NCI-H446 (cell line): ENCODE measurements around the gene GUCY2C.

ENCODE experiments used
- DNase-seq, 2 experiments: peaks; one replicate each; lab custom pipeline; 2025; lab: John Stamatoyannopoulos, UW

GUCY2C gene

DNA sequence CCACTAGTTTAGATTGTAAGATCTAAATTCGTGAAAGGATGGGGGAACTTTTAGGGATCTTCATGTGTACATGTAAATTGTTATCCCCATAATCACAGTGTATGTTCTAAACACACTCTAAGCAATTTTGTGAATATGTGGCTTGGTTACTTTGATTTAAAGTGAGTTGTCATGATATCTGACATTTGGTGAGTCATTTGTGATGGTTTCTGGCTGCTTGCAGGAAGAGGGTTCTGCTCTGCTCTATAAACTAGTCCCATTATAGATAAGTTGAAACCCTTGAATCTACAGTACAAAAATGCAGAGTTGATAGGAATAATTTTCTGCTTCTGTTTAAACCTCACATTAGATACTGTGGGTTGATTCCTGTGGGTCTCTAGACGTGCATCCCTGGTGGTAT lies 14.8 kb downstream of the GUCY2C start:
- DNase-seq: no peak

DNA sequence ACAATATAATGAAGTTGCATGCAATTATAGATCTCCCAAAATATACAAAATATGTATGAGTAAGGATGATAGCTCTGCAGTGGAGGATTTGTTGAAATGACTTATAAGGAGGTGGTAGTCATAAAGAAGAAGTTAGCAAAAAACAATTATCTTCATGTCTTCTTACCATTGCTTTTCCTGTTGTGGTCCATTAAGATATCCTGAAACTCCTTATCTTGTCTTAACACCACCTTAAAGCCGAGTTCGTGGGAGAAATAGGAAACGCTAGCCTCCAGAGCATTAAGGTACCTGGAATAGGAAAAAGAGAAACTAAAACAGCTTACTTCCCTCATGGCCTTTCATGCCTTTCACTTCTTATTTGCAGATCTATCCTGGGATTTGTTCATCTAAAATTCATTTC lies 15.2 kb downstream of the GUCY2C start:
- DNase-seq: no peak

DNA sequence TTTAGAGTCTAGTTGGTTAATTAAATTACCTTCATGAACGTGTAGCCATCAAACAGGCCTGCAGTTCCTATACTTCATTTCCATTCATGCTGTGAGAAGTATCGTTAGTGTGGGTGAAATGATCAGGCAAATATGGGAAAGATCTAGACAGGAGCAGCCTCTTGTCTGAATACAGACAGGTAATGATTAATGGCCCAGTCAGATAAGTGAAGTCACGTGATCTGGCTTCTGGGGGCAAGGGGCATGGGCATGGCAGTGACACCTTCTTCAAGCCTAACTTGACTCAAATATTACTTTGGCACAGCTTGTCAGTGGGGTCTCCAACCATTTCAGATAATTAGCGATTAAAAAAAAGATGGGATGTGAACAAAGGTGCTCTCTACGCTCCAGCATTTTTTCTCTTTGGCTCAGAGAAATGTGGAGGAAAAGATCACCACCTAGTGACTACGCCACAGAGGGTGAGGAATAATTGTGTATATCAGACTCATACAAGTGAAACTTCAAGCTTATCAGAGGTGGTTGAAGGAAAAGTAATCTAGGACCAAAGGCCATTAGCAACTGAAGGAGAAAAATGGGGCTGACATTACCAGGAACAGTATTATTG lies 17.8 kb downstream of the GUCY2C start:
- DNase-seq: no peak

DNA sequence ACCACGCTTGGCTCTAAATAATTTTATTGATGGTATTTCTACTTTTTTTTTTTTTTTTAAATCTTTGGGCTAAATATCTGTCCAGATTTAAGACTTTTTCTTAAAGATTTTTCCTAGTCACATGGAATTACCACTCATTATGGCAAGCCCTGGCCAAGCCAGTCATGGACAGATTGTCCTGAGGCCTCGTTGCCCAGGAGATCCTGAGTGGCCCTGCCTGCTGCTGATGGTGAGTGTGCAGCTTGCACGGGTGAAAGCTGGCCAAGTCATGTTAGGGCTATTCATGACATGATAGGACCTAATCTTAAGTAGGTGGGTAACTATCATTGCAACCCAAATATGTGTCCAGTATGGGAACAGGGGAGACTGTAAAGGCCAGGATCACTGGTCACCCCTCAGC lies 27.8 kb downstream of the GUCY2C start:
- no peak for DNase-seq

DNA sequence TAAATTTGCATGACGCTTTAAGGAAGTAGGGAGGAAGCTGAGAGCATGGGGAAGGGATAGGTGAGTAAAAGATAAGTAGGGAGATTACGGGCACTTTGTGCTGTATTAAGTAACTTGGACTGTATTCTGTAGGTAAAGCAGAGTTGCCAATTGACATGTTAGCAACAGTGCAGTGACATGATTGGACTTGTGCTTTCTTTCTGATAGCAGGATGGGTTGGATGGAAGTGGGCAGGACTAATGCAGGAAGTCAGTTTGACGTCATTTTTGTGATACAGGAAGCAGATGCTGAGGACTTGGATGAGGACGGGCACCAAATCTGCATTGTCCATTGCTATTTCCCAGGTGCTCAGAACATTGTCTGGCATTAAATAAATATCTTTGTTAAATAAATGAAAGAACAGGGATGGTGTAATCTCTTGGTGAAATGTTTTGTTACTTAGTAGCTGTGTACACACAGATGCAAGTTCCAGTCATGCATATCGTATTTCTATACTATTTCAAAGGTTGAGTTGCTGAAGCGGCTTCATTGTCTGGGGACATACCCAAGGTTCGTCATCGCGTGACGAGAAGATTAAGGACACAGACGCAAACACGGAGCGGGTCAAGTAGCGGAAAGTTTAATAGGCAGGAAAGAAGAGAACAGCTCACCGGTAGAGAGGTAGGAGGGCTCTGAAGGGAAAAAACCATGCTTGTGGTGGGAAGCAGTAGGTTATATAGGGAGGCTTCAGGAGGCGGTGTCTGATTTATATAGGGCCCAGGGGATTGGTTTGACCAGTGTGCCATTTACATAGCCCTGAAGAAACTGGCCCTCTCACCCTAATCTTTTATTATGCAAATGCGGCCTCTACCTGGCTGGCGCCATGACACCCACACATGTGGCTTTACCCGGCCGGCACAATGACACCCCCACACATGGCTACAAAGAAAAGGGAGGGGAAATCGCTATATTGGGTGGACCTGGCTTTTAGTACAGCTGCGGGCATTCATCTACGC lies 30.7 kb downstream of the GUCY2C start:
- no peak for DNase-seq

DNA sequence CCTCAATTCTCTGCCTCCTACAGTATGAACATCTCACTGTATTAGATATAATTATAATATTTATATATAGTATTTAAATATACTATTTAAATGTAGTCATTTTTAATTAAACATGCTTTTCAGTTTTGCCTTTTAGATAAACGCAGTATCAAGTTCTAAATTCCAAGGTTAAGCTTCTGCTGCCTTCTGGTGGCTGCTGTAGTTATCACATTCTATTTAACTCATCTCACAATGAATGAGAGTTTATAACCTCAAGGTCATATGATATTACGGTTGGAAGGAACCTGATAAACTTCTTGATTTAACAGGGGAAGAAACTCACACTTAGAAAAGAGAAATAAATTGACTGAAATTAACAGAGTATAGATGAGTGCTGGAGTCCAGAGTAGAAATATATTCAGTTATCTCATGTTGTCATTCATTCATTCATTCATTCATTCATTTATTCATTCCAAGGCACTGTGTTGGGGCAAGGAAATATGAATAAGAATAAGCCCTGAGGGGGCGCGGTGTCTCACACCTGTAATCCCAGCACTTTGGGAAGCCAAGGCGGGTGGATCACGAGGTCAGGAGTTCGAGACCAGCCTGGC lies 31.9 kb downstream of the GUCY2C start:
- peak; percentile 9 to 29 for DNase-seq

DNA sequence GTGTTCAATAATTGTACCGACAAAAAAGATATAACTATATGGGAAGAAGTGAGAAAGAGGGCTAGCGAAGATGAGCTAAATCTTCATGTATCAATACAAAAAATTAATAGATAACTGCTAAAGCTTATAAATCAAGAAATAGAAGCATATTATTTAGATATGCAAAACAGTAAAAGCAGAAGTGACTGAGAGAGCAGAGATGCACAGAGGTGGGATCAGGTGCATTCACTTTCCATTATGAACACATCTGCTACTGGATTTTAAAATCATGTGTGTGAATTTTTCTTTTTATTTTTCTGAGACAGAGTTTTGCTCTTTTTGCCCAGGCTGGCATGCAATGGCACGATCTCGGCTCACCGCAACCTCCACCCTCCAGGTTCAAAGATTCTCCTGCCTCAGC lies 33.4 kb downstream of the GUCY2C start:
- DNase-seq: no peak

DNA sequence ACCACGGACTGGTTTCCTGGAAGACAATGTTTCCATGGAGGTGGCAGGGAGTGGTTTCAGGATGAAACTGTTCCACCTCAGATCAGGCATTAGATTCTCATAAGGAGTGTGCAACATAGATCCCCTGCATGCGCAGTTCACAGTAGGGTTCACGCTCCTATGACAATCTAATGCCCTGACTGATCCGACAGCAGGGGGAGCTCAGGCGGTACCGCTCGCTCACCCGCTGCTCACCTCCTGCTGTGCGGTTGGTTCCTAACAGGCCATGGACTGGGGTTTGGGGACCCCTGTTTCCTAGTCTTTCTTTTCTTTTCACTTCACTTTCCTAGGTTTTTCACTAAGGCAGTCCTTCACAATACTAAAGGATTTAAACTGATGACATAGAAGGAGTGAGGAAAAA lies 39.6 kb downstream of the GUCY2C start:
- DNase-seq: no peak

DNA sequence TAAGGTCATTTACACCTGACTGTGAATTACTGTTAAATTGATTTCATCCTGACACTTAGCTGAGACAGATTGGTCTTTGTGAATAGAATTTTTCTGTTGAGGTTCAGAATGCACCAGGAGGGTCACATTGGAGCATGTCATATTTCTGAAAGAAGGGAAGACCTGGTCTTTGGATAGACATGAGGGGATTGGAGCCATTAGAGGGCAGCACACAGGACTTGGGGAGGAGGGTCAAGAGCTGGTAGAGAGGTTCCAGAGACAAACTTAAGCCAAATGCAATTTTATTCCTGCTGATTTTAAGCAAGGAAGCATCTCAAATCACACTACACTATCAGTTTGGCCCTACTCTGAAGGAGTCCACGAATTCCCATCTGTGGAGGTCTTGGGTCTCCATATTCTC lies 41.1 kb downstream of the GUCY2C start:
- no peak for DNase-seq

DNA sequence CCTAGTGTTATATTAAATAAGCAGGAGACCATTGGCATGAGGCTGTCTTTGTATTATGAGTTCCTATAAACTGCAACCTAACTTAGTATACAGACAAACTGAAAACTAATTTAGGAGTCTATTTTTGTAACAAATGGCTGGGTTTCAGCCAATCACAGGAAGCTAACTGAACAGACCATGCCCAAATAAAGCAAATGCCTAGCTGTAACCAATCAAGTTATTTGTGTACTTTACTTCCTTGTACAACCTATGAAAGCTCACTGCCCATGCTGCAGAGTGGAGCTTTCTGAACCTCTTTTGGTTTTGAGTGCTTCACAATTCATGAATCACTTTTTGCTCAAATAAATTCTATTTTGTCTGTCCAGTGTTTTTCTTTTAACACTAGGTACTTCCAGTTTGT lies 41.6 kb downstream of the GUCY2C start:
- DNase-seq: no peak

DNA sequence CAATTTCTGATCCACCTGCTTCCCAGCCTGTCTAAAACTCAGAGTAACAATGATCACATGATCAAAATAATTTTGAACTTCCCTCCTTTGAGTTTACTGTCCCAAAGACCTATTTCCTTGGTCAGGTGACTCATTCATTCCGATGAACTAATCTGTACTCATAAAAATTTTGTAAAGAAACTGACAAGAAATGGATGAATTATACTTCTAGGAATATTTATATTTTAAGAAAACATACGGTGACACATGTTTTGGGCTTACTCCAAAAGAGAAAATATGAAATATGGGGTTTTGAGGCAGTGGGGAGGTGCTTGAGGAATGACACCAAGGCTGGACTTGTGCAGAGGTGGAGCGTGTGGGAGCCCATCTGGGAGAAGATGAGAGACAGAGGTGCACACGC lies 42.0 kb downstream of the GUCY2C start:
- no peak for DNase-seq

DNA sequence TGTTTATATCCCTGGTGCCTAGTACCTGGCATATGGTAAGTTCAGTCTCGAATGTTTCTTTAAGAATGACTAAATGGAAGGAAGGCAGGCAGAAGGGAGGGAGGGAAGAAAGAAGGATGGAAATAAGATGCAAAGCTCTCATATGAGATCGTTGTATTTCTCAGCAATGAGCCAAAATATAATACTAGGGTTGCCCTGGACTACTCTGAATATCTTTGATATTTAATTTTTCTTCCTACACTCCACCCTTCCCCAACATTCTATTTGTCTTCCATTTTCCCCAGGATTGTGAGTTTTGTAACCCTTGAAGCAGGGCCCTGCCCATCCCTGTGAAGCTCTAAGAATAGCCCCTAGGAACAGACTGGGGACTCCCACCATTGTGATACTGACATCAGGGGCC lies 43.9 kb downstream of the GUCY2C start:
- DNase-seq: no peak

DNA sequence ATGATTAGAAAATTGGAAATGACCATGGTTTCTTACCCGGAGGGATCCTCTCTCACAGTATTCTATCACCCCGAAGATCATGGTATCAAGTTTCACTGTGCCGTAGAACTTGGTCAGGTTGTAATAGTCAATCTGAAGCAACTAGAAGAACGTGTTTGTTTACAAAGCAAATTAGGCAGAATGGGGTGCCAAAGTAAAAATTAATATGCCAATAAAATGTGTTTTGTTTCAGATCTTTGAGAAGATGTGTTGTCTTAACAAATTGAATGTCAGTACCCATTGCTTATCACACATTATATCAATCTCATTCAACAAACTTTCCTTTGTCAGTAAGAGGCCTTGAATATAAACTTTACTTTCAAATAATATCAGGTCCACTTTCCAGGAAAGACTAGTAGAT lies 45.0 kb downstream of the GUCY2C start:
- no peak for DNase-seq

DNA sequence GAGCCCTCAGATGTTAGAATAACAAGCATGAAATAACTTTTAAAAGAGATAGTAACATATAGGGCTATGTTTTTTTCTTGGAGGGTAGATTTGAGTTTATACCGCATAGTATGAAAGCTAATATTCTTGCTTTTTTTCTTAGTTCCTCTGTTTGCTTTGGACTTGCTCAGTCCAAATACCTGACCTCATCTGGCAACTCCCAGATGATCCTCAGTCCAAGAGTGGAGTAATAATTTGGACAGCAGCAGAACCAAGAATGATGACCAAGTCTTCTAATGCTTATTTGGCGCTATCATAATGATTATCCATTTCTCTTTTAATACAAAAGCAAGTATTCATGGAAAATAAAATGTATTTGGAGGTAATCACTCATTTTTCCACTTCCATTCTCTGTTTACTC lies 45.6 kb downstream of the GUCY2C start:
- DNase-seq: no peak

DNA sequence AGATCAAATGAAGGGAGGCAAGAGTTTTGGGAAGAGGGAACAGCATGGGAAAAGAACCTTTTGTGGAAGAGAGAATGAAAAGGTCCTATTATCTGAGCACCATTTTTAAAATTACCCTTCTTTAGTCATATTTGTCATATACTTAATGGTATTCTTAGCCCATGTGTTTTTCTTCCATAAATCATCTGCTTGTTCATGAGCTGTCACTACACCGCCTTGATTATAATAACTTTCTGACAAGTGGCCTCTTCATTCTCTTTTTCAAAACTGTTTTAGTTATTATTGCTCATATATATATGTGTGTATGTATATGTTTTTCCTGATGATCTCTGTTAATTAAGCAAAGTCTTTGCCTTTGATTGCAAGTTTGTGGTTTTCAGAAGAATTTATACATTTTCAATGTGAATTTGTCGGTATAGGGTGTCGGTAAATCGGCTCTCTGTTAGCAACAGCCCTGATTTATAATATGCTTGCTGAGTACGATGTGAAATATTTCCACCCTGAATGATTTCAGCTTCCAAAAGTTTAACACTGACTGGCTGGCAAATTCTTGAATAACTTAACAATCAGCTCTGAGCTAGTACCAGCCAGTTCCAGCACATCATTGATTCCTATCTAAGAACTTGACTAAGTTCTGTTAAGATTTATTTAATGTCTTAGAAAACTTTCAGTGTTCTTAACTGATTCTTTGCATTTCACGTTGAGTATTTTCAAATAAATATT lies 49.2 kb downstream of the GUCY2C start:
- no peak for DNase-seq

DNA sequence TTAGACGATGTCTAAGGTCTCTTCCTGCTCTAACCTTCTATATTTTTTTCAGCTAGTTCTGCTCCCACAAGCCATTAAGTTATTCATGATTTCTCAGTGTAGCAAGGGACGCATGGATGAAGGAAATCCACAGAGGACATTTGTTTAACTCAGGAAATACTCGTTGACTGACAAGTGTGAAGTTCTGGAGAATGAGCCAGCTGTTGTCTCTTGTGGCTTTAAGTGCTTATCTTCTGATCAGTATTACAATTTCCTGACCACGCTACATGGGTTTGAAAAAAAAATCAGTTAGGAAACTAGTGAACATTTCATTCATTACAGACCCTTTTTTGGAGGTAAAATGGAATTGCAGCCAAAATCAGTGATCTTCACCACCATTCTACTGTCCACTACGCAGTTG lies 53.1 kb downstream of the GUCY2C start:
- no peak for DNase-seq

DNA sequence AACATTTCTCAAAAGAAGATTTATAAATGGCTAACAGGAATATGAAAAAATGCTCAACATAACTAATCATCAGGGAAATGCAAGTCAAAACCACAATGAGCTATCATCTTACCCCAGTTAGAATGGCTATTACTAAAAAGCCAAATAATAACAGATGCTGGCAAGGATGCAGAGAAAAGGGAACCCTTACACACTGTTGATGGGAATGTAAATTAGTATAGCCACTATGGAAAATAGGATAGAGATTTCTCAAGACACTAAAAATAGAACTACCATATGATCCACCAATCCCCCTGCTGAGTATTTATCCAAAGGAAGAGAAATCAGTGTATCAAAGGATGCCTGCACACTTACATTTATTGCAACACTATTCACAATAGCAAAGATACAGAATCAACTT lies 58.3 kb downstream of the GUCY2C start:
- no peak for DNase-seq

DNA sequence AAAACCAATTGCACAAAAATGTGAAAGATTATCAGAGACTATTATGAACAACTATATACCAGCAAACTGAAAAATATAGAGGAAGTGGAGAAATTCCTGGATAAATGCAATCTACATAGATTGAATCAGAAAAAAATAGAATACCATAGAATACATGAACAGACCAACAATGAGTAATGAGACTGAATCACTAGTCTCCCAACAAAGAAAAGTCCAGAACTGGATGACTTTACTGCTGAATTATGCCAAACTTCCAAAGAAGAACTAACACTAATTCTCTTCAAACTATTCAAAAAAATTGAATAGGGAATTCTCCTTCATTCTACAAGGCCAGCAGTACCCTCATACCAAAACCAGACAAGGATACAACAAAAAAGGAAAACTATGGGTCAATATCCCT lies 60.6 kb downstream of the GUCY2C start:
- no peak for DNase-seq

DNA sequence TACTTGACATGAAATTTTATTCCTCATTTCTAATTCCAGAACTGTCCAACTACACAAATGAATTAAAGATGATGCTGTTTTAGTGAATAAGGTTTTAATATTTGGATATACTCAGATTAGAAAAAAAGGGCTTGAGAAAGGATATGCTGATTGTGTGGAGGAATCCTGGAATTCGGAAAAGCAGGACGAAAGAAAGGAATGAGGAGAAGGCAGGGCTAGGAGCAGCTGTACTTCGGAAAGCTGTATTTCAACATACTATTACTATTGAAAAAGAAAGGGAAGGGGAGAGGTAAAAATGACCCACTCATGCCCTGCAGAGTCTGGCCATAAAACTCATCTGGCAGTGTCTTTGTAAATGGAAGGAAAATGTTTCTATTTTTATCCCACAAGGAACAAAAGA lies 65.6 kb downstream of the GUCY2C start:
- no peak for DNase-seq

DNA sequence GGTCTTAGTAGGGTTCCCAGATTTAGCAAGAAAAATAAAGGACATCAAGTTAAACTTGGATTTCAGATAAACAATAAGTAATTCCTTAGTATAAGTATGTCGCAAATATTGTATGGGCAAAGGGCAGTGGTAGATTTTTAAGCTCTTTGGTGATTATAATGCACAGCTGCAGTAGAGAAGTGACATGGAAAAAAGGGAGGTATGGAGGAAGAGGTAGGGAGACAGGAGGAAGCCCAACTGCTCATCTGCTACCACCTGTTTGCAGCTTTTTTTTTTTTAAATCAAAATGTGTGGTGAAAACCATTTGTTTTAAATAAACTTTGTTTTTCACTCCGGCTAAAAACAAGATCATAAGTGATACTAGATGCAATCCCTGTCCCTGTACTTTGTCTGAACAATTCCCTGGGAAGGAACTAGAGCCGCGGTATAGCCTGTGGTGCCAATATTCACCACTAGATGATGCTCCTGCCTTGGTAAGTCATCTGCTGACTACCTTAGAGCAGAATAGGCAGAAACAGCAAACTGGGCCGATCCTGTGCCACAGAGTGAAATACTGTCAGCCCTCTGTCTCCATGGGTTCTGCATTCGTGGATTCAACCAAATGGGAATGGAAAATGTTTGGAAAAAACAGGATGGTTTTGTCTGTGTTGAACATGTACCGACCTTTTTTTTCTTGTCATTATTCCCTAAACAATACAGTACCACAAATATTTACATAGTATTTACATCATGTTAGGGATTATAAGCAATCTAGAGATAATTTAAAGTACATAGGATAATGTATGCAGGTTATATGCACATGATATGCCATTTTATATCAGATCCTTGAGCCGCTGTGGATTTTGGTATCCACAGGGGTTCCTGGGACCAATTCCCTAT lies 66.3 kb downstream of the GUCY2C start:
- peak; percentile 69 to 73 for DNase-seq

DNA sequence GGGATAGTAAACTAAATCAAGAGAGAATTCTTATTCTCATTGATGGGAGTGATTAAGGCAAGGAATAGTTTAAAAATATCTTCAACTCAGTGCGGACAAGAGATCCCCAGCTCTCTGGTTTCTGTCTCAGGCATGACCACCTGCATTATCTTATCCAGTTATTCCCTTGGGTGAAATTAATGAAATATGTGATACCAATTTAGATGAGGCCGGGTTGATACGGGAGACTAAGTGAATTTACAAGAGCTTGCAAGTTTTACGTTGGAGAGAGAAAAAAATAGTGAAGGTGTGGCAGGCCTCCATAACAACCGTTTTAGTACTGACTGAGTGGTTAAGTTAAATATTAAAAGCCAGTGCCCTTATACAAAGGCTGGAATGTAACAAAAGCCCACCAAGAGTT lies 67.6 kb downstream of the GUCY2C start:
- DNase-seq: no peak

DNA sequence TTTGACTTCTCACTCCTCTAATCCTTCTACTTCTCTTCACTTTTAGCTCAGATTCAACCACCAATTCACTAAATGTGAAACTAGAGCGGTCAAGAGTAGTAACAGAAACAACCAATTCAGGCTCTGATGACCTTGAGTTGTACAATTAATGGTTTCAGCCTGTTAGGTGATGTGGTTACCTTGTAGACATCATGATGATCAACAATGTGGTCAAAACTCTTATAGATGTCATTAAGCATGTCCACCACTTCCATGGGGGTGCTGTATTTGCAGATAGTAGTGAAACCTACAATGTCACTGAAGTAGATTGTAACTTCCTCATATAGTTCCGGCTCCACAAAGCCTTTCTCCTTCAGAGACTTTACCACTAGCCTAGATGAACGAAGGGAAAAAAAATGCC lies 74.6 kb downstream of the GUCY2C start:
- no peak for DNase-seq
